ENCODE measurements around the gene PIR. TPM values are rescaled to one million over a fixed set of nuclear protein-coding genes. Genes with fewer than 3 reads are reported as not detected.

The PIR gene
- total and polyA plus RNA-seq, 2 of the 8 experiments (the other 6 are each of a cell fraction or from before 2014, with no cell fraction given), result 6.4 to 10.3 TPM

GRCh38 chrX:15507005-15507404, 13.9 kb upstream of the PIR start:
- Histone ChIP-seq H3K23me2 (ENCODE audit: low read depth, low read length) (no peaks in the 10 kb centered on the region), H3K23ac (ENCODE audit: insufficient read length) (no peak overlapping the region), H3K79me2 (ENCODE audit: control insufficient read depth in 1 of 2, insufficient read depth in 2 of 2, low read length in 2 of 2) (no peaks in the 10 kb centered on the region), H3K9ac (replicated peaks in 1 of 4; ENCODE audit: extremely low read depth in 1 of 4, low read depth in 3 of 4, low read length in 3 of 4) (no peak overlapping the region), H2BK15ac (ENCODE audit: low read length) (no peak overlapping the region), H3K14ac (ENCODE audit: insufficient read length) (no peak overlapping the region), H3K27ac (ENCODE audit: low read depth, low read length) (no peak overlapping the region), H2BK5ac (ENCODE audit: low read depth, low read length) (no peak overlapping the region), H3K4me2 (ENCODE audit: insufficient read depth in 1 of 2, low read depth in 2 of 2, low read length in 2 of 2) (no peak overlapping the region), H3K56ac (replicated peaks; ENCODE audit: insufficient read length, low read depth, low read length) (no peak overlapping the region), H3K27me3 (replicated peaks in 1 of 4; ENCODE audit: control insufficient read depth in 3 of 4, extremely low read depth in 1 of 4, insufficient read depth in 3 of 4, low read length in 3 of 4) (no peaks in the 10 kb centered on the region), H4K8ac (ENCODE audit: extremely low read depth, insufficient read depth, low read length) (no peak overlapping the region), H2BK12ac (ENCODE audit: low read depth, low read length) (no peak overlapping the region), H3K4me3 (ENCODE audit: extremely low read depth in 1 of 4, insufficient read depth in 2 of 4, low read depth in 3 of 4, low read length in 4 of 4) (no peak overlapping the region), H3K79me1 (ENCODE audit: low read depth, low read length) (no peaks in the 10 kb centered on the region), H3K36me3 (ENCODE audit: control insufficient read depth in 2 of 4, insufficient read depth in 4 of 4, low read length in 3 of 4) (no peaks in the 10 kb centered on the region), H3K4ac (replicated peaks; ENCODE audit: insufficient read length, low read depth, low read length) (no peak overlapping the region), H3K4me1 (replicated peaks in 1 of 4; ENCODE audit: control insufficient read depth in 3 of 4, insufficient read depth in 4 of 4, low read length in 3 of 4) (no peaks in the 10 kb centered on the region), H2AK5ac (ENCODE audit: low read depth, low read length) (no peak overlapping the region), H2AFZ (ENCODE audit: low read length) (no peak overlapping the region), H4K91ac (replicated peaks; ENCODE audit: insufficient read length, low read length) (no peak overlapping the region), H3K9me3 (ENCODE audit: insufficient read depth in 2 of 2, low read depth in 1 of 2, low read length in 1 of 2) (no peaks in the 10 kb centered on the region), H3K18ac (ENCODE audit: extremely low read depth, low read length) (no peak overlapping the region), H4K20me1 (replicated peaks in 1 of 2; ENCODE audit: control insufficient read depth in 1 of 2, insufficient read depth in 2 of 2, low read length in 2 of 2) (no peaks in the 10 kb centered on the region), H2BK120ac (replicated peaks; ENCODE audit: low read depth, low read length) (no peak overlapping the region), H4K5ac (ENCODE audit: insufficient read length, low read depth, low read length) (no peak overlapping the region), H2BK20ac (ENCODE audit: low read length) (no peak overlapping the region)
- ChIA-PET POLR2A (ENCODE audit: partially characterized antibody) (no interaction called here), CTCF (ENCODE audit: partially characterized antibody) (interaction anchor here (0.6 to 1.2 kb wide), 3 partner anchors 13 to 67 kb away, joined by 3 to 6 read pairs (median 4); no protein-coding TSS in a partner anchor)
- FAIRE-seq (no peak), DNase-seq (ENCODE audit: low read depth in 1 of 2, low spot score in 2 of 2) (no peak)
- 100% methylated on average over 5 of the region's 5 CpGs; no CpG with 5 or more reads in 1 of the 2 experiments for WGBS, 2 experiments (ENCODE audit: extremely low coverage in 1 of 2, insufficient coverage in 1 of 2, insufficient read length in 1 of 2, insufficient replicate concordance in 2 of 2, low coverage in 1 of 2, low lambda C conversion rate in 2 of 2, missing lambda C conversion rate in 1 of 2)
- TF ChIP-seq ATF3 (IDR thresholded peaks at IDR 0.05; ENCODE audit: insufficient read depth, low read depth, low read length), result no peak
- no peak for TF ChIP-seq SRF (IDR thresholded peaks at IDR 0.05; ENCODE audit: low read depth, low read length)
- no peak for TF ChIP-seq HDAC2 (IDR thresholded peaks at IDR 0.05; ENCODE audit: borderline replicate concordance in 1 of 2, low read depth in 2 of 2, low read length in 2 of 2)
- no peak for TF ChIP-seq TBP (IDR thresholded peaks at IDR 0.05; ENCODE audit: low read depth, low read length)
- TF ChIP-seq BRCA1 (IDR thresholded peaks at IDR 0.05; ENCODE audit: low read depth, low read length), result no peak
- no peak for TF ChIP-seq MAFK (IDR thresholded peaks at IDR 0.05; ENCODE audit: low read depth, low read length)

All from H1 (cell line).